SK-N-SH (cell line): ENCODE results near the gene TFF3. TPM values are rescaled to one million over a fixed set of nuclear protein-coding genes. Genes with fewer than 3 reads are reported as not detected.

Experiments
- CTCF ChIA-PET: fragments of 300-600, 350-600 bp; formaldehyde crosslinking; extraction: SDS; loops from one replicate; lab custom pipeline; 2021; lab: Yijun Ruan, JAX
- POLR2A ChIA-PET: fragments of 350-600 bp; sonication (Branson Sonifier 250); formaldehyde crosslinking; extraction: SDS; loops from one replicate; lab custom pipeline; 2020; ENCODE audit warnings: antibody characterized with exemption, inconsistent platforms; lab: Yijun Ruan, JAX
- DNase-seq: peaks from one replicate; pipeline ENCODE4 v3.0.0; 2012
- H2AFZ ChIP-seq: fragments of 200-600 bp; sonication (generic); 2 replicates; pipeline ENCODE4 v1.8.1; 2016; ENCODE audit warnings: antibody characterized with exemption, mild to moderate bottlenecking, low read depth
- H3F3A ChIP-seq: fragments of 200-600 bp; sonication (generic); replicated peaks from 2 replicates; pipeline ENCODE3; 2016; ENCODE audit warnings: antibody characterized with exemption, mild to moderate bottlenecking; ENCODE audit not compliant: insufficient read depth
- H3K27ac ChIP-seq, 2 experiments: fragments of 200-500 bp in 1 of 2; fragments of 200-600 bp in 1 of 2; sonication (Bioruptor generic) in 1 of 2; sonication (generic), shearing (Covaris generic) in 1 of 2; 2 replicates each; pipeline versions ENCODE4 v1.5.1 to v1.6.1; 2014 to 2016; ENCODE audit warnings: low read depth in 2 of 2, inconsistent platforms in 1 of 2, low read length in 1 of 2, mild to moderate bottlenecking in 1 of 2, mixed read lengths in 1 of 2
- H3K27me3 ChIP-seq: fragments of 200-600 bp; sonication (generic), shearing (Covaris generic); 2 replicates; pipeline ENCODE4 v1.6.1; 2016; ENCODE audit warnings: mixed run types; ENCODE audit not compliant: insufficient read depth
- H3K36me3 ChIP-seq, 2 experiments: fragments of 200-500 bp in 1 of 2; fragments of 200-600 bp in 1 of 2; sonication (Bioruptor generic) in 1 of 2; sonication (generic) in 1 of 2; replicated peaks in 1 of 2; 2 replicates each; pipeline versions ENCODE3 to v1.5.1; 2014 to 2016; ENCODE audit warnings: low read length in 1 of 2, mild to moderate bottlenecking in 1 of 2; ENCODE audit not compliant: insufficient read depth in 2 of 2, control insufficient read depth in 1 of 2
- H3K4me1 ChIP-seq, 2 experiments: fragments of 200-500 bp in 1 of 2; fragments of 200-600 bp in 1 of 2; sonication (Bioruptor generic) in 1 of 2; sonication (generic), shearing (Covaris generic) in 1 of 2; 2 replicates each; pipeline versions ENCODE4 v1.5.1 to v1.6.1; 2014 to 2016; ENCODE audit warnings: low read depth in 1 of 2, low read length in 1 of 2, mixed run types in 1 of 2; ENCODE audit not compliant: insufficient read depth in 2 of 2, control insufficient read depth in 1 of 2
- H3K4me2 ChIP-seq: fragments of 200-600 bp; sonication (generic), shearing (Covaris generic); 2 replicates; pipeline ENCODE4 v1.6.1; 2017; ENCODE audit warnings: mixed run types
- H3K4me3 ChIP-seq, 2 experiments: fragments of 200-500 bp in 1 of 2; fragments of 200-600 bp in 1 of 2; sonication (Bioruptor generic) in 1 of 2; sonication (generic), shearing (Covaris generic) in 1 of 2; 2 replicates each; pipeline versions ENCODE4 v1.5.1 to v1.8.1; 2014 to 2016; ENCODE audit warnings: low read depth in 2 of 2, inconsistent platforms in 1 of 2, low read length in 1 of 2, mild to moderate bottlenecking in 1 of 2, mixed read lengths in 1 of 2, moderate library complexity in 1 of 2
- H3K79me2 ChIP-seq: fragments of 200-600 bp; sonication (generic); 2 replicates; pipeline ENCODE4 v1.8.1; 2017; ENCODE audit warnings: mild to moderate bottlenecking; ENCODE audit not compliant: insufficient read depth
- H3K9ac ChIP-seq: fragments of 200-600 bp; sonication (generic); 2 replicates; pipeline ENCODE4 v1.6.1; 2017; ENCODE audit warnings: mixed run types
- H3K9me2 ChIP-seq: fragments of 200-600 bp; sonication (generic); 2 replicates; pipeline ENCODE4 v1.6.1; 2017; ENCODE audit warnings: mixed run types
- H3K9me3 ChIP-seq: fragments of 200-600 bp; sonication (generic); 2 replicates; pipeline ENCODE4 v1.6.1; 2017; ENCODE audit warnings: mixed run types, mild to moderate bottlenecking, moderate library complexity
- H4K20me1 ChIP-seq: fragments of 200-600 bp; sonication (generic); 2 replicates; pipeline ENCODE4 v1.6.1; 2017; ENCODE audit warnings: mild to moderate bottlenecking, mixed run types; ENCODE audit not compliant: insufficient read depth
- CTCF ChIP-seq: fragments of 200-600 bp; sonication (generic); IDR thresholded peaks from 2 replicates; pipeline ENCODE4 v1.6.1; 2017; ENCODE audit warnings: antibody characterized with exemption, mild to moderate bottlenecking, moderate library complexity
- EZH2phosphoT487 ChIP-seq: fragments of 200-600 bp; sonication (generic); IDR thresholded peaks from 2 replicates; pipeline ENCODE4 v1.6.1; 2017; ENCODE audit warnings: low read depth, mixed run types, mild to moderate bottlenecking, antibody characterized with exemption, moderate library complexity, borderline replicate concordance
- GABPA ChIP-seq: IDR thresholded peaks from 2 replicates; pipeline ENCODE4 v1.4.0; 2012; ENCODE audit warnings: low read depth, mild to moderate bottlenecking
- IRF3 ChIP-seq: fragments of 150-350 bp; IDR thresholded peaks from 2 replicates; pipeline ENCODE4 v1.6.1; 2016; ENCODE audit warnings: mild to moderate bottlenecking, low read depth, low read length
- JUND ChIP-seq: IDR thresholded peaks from 2 replicates; pipeline ENCODE4 v1.4.0; 2012
- NRF1 ChIP-seq: IDR thresholded peaks from 2 replicates; pipeline ENCODE4 v1.6.1; 2012; ENCODE audit warnings: low read depth, mild to moderate bottlenecking, low read length
- RAD21 ChIP-seq: IDR thresholded peaks from 2 replicates; pipeline ENCODE4 v1.6.1; 2012; ENCODE audit warnings: mild to moderate bottlenecking, low read length
- RCOR1 ChIP-seq: fragments of 150-350 bp; IDR thresholded peaks from 2 replicates; pipeline ENCODE4 v1.6.1; 2017; ENCODE audit warnings: antibody characterized with exemption, low read length
- RXRA ChIP-seq: IDR thresholded peaks from 2 replicates; pipeline ENCODE4 v1.4.0; 2012; ENCODE audit warnings: low read depth, mild to moderate bottlenecking, borderline replicate concordance
- SMC3 ChIP-seq: IDR thresholded peaks from 2 replicates; pipeline ENCODE4 v1.6.1; 2012; ENCODE audit warnings: low read depth, low read length, improper control_type of control experiment
- TCF12 ChIP-seq: IDR thresholded peaks from 2 replicates; pipeline ENCODE4 v1.4.0; 2012
- TEAD4 ChIP-seq: IDR thresholded peaks from 2 replicates; pipeline ENCODE4 v1.4.0; 2012; ENCODE audit warnings: mild to moderate bottlenecking, borderline replicate concordance; ENCODE audit not compliant: insufficient read depth
- USF1 ChIP-seq: IDR thresholded peaks from 2 replicates; pipeline ENCODE4 v1.4.0; 2012; ENCODE audit warnings: low read depth, borderline replicate concordance
- WGBS: methylation state at CpG from one replicate; pipeline ENCODE4 v1.1.6; 2017; ENCODE audit warnings: low lambda C conversion rate; 5-methylcytosine and 5-hydroxymethylcytosine counted together
- polyA plus RNA-seq, 3 experiments: library from polyadenylated mRNA; depleted of rRNA; stranded (reverse); fragments of >200 nt; gene quantifications; 2 replicates each; pipeline ENCODE4 v1.2.3, GENCODE V29; 2012
- TF ChIP-seq, protein P1 (sequence below): IDR thresholded peaks from 2 replicates; pipeline ENCODE4 v1.4.0; 2012; ENCODE audit warnings: low read depth, borderline replicate concordance
- TF ChIP-seq, protein P2 (sequence below): fragments of 150-350 bp; IDR thresholded peaks from 2 replicates; pipeline ENCODE4 v1.6.1; 2017; ENCODE audit warnings: antibody characterized with exemption, low read length, low read depth, borderline replicate concordance

The TFF3 gene
- polyA plus RNA-seq, 1 of the 3 experiments (the other 2 are of a cell fraction), result not detected

DNA sequence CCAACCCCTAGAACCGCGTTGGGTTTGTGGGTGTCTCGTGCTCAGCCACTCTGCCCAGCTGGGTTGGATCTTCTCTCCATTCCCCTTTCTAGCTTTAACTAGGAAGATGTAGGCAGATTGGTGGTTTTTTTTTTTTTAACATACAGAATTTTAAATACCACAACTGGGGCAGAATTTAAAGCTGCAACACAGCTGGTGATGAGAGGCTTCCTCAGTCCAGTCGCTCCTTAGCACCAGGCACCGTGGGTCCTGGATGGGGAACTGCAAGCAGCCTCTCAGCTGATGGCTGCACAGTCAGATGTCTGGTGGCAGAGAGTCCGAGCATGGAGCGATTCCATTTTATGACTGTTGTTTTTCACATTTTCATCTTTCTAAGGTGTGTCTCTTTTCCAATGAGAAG is 18.7 kb downstream of the TFF3 start:
- 48% methylated on average over 7 of the region's 7 CpGs for WGBS
- Histone ChIP-seq H3K9me2 (no peaks in the 10 kb centered on the region), H3K36me3 (no peaks in the 10 kb centered on the region), H3K27ac (no peak overlapping the region), H2AFZ (no peak overlapping the region), H3K9ac (no peak overlapping the region), H3K9me3 (no peaks in the 10 kb centered on the region), H3K27me3 (no peaks in the 10 kb centered on the region), H3K4me3 (no peak overlapping the region), H4K20me1 (no peaks in the 10 kb centered on the region), H3F3A (no peaks in the 10 kb centered on the region), H3K4me1 (no peaks in the 10 kb centered on the region), H3K4me2 (no peak overlapping the region), H3K79me2 (no peaks in the 10 kb centered on the region)
- TF ChIP-seq, protein P1, sequence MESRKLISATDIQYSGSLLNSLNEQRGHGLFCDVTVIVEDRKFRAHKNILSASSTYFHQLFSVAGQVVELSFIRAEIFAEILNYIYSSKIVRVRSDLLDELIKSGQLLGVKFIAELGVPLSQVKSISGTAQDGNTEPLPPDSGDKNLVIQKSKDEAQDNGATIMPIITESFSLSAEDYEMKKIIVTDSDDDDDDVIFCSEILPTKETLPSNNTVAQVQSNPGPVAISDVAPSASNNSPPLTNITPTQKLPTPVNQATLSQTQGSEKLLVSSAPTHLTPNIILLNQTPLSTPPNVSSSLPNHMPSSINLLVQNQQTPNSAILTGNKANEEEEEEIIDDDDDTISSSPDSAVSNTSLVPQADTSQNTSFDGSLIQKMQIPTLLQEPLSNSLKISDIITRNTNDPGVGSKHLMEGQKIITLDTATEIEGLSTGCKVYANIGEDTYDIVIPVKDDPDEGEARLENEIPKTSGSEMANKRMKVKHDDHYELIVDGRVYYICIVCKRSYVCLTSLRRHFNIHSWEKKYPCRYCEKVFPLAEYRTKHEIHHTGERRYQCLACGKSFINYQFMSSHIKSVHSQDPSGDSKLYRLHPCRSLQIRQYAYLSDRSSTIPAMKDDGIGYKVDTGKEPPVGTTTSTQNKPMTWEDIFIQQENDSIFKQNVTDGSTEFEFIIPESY, result no peak
- no peak for TF ChIP-seq RAD21
- no peak for TF ChIP-seq CTCF
- TF ChIP-seq EZH2phosphoT487, result no peak
- TF ChIP-seq GABPA, result no peak
- TF ChIP-seq RXRA, result no peak
- TF ChIP-seq TEAD4, result no peak
- TF ChIP-seq IRF3, result no peak
- no peak for TF ChIP-seq TCF12
- no peak for TF ChIP-seq SMC3
- no peak for TF ChIP-seq RCOR1
- TF ChIP-seq NRF1, result no peak
- no peak for TF ChIP-seq USF1
- TF ChIP-seq, protein P2, sequence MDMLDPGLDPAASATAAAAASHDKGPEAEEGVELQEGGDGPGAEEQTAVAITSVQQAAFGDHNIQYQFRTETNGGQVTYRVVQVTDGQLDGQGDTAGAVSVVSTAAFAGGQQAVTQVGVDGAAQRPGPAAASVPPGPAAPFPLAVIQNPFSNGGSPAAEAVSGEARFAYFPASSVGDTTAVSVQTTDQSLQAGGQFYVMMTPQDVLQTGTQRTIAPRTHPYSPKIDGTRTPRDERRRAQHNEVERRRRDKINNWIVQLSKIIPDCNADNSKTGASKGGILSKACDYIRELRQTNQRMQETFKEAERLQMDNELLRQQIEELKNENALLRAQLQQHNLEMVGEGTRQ, result no peak
- TF ChIP-seq JUND, result no peak
- POLR2A ChIA-PET, result no interaction called here
- no peak for DNase-seq
- CTCF ChIA-PET, result interaction anchor here (1.0 to 3.0 kb wide), 4 partner anchors 12 to 37 kb away, joined by 3 to 10 read pairs (median 4); no protein-coding TSS in a partner anchor
